SK-N-SH (cell line): Measurements from ENCODE around the gene ARHGDIG. TPM values are rescaled to one million over a fixed set of nuclear protein-coding genes. Genes with fewer than 3 reads are reported as not detected.

Experiments
- CTCF ChIA-PET: fragments of 300-600, 350-600 bp; formaldehyde crosslinking; extraction: SDS; loops from one replicate; lab custom pipeline; 2021; lab: Yijun Ruan, JAX
- POLR2A ChIA-PET: fragments of 350-600 bp; sonication (Branson Sonifier 250); formaldehyde crosslinking; extraction: SDS; loops from one replicate; lab custom pipeline; 2020; ENCODE audit warnings: antibody characterized with exemption, inconsistent platforms; lab: Yijun Ruan, JAX
- DNase-seq: peaks from one replicate; pipeline ENCODE4 v3.0.0; 2012
- H2AFZ ChIP-seq: fragments of 200-600 bp; sonication (generic); 2 replicates; pipeline ENCODE4 v1.8.1; 2016; ENCODE audit warnings: antibody characterized with exemption, mild to moderate bottlenecking, low read depth
- H3F3A ChIP-seq: fragments of 200-600 bp; sonication (generic); replicated peaks from 2 replicates; pipeline ENCODE3; 2016; ENCODE audit warnings: antibody characterized with exemption, mild to moderate bottlenecking; ENCODE audit not compliant: insufficient read depth
- H3K27ac ChIP-seq, 2 experiments: fragments of 200-500 bp in 1 of 2; fragments of 200-600 bp in 1 of 2; sonication (Bioruptor generic) in 1 of 2; sonication (generic), shearing (Covaris generic) in 1 of 2; 2 replicates each; pipeline versions ENCODE4 v1.5.1 to v1.6.1; 2014 to 2016; ENCODE audit warnings: low read depth in 2 of 2, inconsistent platforms in 1 of 2, low read length in 1 of 2, mild to moderate bottlenecking in 1 of 2, mixed read lengths in 1 of 2
- H3K27me3 ChIP-seq: fragments of 200-600 bp; sonication (generic), shearing (Covaris generic); 2 replicates; pipeline ENCODE4 v1.6.1; 2016; ENCODE audit warnings: mixed run types; ENCODE audit not compliant: insufficient read depth
- H3K36me3 ChIP-seq, 2 experiments: fragments of 200-500 bp in 1 of 2; fragments of 200-600 bp in 1 of 2; sonication (Bioruptor generic) in 1 of 2; sonication (generic) in 1 of 2; replicated peaks in 1 of 2; 2 replicates each; pipeline versions ENCODE3 to v1.5.1; 2014 to 2016; ENCODE audit warnings: low read length in 1 of 2, mild to moderate bottlenecking in 1 of 2; ENCODE audit not compliant: insufficient read depth in 2 of 2, control insufficient read depth in 1 of 2
- H3K4me1 ChIP-seq, 2 experiments: fragments of 200-500 bp in 1 of 2; fragments of 200-600 bp in 1 of 2; sonication (Bioruptor generic) in 1 of 2; sonication (generic), shearing (Covaris generic) in 1 of 2; 2 replicates each; pipeline versions ENCODE4 v1.5.1 to v1.6.1; 2014 to 2016; ENCODE audit warnings: low read depth in 1 of 2, low read length in 1 of 2, mixed run types in 1 of 2; ENCODE audit not compliant: insufficient read depth in 2 of 2, control insufficient read depth in 1 of 2
- H3K4me2 ChIP-seq: fragments of 200-600 bp; sonication (generic), shearing (Covaris generic); 2 replicates; pipeline ENCODE4 v1.6.1; 2017; ENCODE audit warnings: mixed run types
- H3K4me3 ChIP-seq, 2 experiments: fragments of 200-500 bp in 1 of 2; fragments of 200-600 bp in 1 of 2; sonication (Bioruptor generic) in 1 of 2; sonication (generic), shearing (Covaris generic) in 1 of 2; 2 replicates each; pipeline versions ENCODE4 v1.5.1 to v1.8.1; 2014 to 2016; ENCODE audit warnings: low read depth in 2 of 2, inconsistent platforms in 1 of 2, low read length in 1 of 2, mild to moderate bottlenecking in 1 of 2, mixed read lengths in 1 of 2, moderate library complexity in 1 of 2
- H3K79me2 ChIP-seq: fragments of 200-600 bp; sonication (generic); 2 replicates; pipeline ENCODE4 v1.8.1; 2017; ENCODE audit warnings: mild to moderate bottlenecking; ENCODE audit not compliant: insufficient read depth
- H3K9ac ChIP-seq: fragments of 200-600 bp; sonication (generic); 2 replicates; pipeline ENCODE4 v1.6.1; 2017; ENCODE audit warnings: mixed run types
- H3K9me2 ChIP-seq: fragments of 200-600 bp; sonication (generic); 2 replicates; pipeline ENCODE4 v1.6.1; 2017; ENCODE audit warnings: mixed run types
- H3K9me3 ChIP-seq: fragments of 200-600 bp; sonication (generic); 2 replicates; pipeline ENCODE4 v1.6.1; 2017; ENCODE audit warnings: mixed run types, mild to moderate bottlenecking, moderate library complexity
- H4K20me1 ChIP-seq: fragments of 200-600 bp; sonication (generic); 2 replicates; pipeline ENCODE4 v1.6.1; 2017; ENCODE audit warnings: mild to moderate bottlenecking, mixed run types; ENCODE audit not compliant: insufficient read depth
- FOXM1 ChIP-seq: IDR thresholded peaks from 2 replicates; pipeline ENCODE4 v1.4.0; 2012; ENCODE audit warnings: low read depth, mild to moderate bottlenecking
- NRF1 ChIP-seq: IDR thresholded peaks from 2 replicates; pipeline ENCODE4 v1.6.1; 2012; ENCODE audit warnings: low read depth, mild to moderate bottlenecking, low read length
- RAD21 ChIP-seq: IDR thresholded peaks from 2 replicates; pipeline ENCODE4 v1.6.1; 2012; ENCODE audit warnings: mild to moderate bottlenecking, low read length
- RCOR1 ChIP-seq: fragments of 150-350 bp; IDR thresholded peaks from 2 replicates; pipeline ENCODE4 v1.6.1; 2017; ENCODE audit warnings: antibody characterized with exemption, low read length
- RXRA ChIP-seq: IDR thresholded peaks from 2 replicates; pipeline ENCODE4 v1.4.0; 2012; ENCODE audit warnings: low read depth, mild to moderate bottlenecking, borderline replicate concordance
- WGBS: methylation state at CpG from one replicate; pipeline ENCODE4 v1.1.6; 2017; ENCODE audit warnings: low lambda C conversion rate; 5-methylcytosine and 5-hydroxymethylcytosine counted together
- polyA plus RNA-seq, 3 experiments: library from polyadenylated mRNA; depleted of rRNA; stranded (reverse); fragments of >200 nt; gene quantifications; 2 replicates each; pipeline ENCODE4 v1.2.3, GENCODE V29; 2012
- TF ChIP-seq, protein P1 (sequence below): IDR thresholded peaks from 2 replicates; pipeline ENCODE4 v1.6.1; 2012; ENCODE audit warnings: mild to moderate bottlenecking, low read depth, low read length, moderate library complexity
- TF ChIP-seq, protein P2 (sequence below): fragments of 150-350 bp; IDR thresholded peaks from 2 replicates; pipeline ENCODE4 v1.6.1; 2016; ENCODE audit warnings: mild to moderate bottlenecking, low read depth, low read length
- TF ChIP-seq, protein P3 (sequence below): IDR thresholded peaks from 2 replicates; pipeline ENCODE4 v1.4.0; 2012; ENCODE audit warnings: low read depth

ARHGDIG gene
- polyA plus RNA-seq, 1 of the 3 experiments (the other 2 are of a cell fraction): 4.8 TPM

DNA sequence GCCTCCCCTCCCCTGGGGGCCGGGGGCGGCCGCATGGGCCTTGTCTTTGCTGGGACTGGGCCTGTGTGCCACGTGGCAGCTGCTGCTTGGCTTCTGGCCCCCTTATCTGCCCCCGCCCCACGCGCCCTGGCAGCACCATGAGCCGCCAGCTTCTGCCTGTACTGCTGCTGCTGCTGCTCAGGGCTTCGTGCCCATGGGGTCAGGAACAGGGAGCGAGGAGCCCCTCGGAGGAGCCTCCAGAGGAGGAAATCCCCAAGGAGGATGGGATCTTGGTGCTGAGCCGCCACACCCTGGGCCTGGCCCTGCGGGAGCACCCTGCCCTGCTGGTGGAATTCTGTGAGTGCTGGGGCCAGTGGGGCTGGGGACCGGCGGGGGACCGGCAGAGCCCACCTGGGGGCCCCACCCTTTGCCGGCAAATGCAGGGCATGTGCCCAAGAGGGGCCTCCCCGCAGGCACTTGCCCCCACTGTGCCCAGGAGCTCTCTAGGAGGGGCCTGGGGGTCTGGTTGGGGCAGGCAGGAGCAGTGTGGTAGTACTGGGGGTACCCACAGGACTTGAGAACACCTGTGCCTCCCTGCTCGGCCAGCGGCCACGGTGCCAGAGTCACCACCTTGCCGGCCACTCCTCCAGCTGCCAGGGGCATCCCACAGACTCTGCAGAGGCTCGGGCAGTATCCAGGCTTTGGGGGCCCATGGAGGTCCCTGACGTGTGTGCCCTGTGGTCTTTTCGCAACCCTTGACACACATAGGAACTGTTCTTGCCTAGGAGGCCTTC, 2.8 kb downstream of the ARHGDIG start, which contains the start of gene PDIA2:
Gene PDIA2 (plus strand): TSS at position 132 of the 773 bp plus-strand sequence. CDS start 6 bp downstream, at position 138.
- 82% methylated on average over 9 of the region's 25 CpGs for WGBS
- Histone ChIP-seq H3K27me3 (no peaks in the 10 kb centered on the region), H3K9ac (no peak within 1 kb of the TSS), H3K4me3 (no peak within 1 kb of the TSS), H3K4me1 (peaks cover 0 to 3% of the 10 kb centered on the region in 2 experiments; a peak in 1 of 4 replicates), H3K9me3 (no peaks in the 10 kb centered on the region), H3K27ac (no peak within 1 kb of the TSS), H3K4me2 (no peak within 1 kb of the TSS), H2AFZ (no peak within 1 kb of the TSS), H3F3A (peaks cover 3% of the 10 kb centered on the region), H3K9me2 (no peaks in the 10 kb centered on the region), H3K79me2 (no peaks in the 10 kb centered on the region), H4K20me1 (no peaks in the 10 kb centered on the region), H3K36me3 (peaks cover 0 to 11% of the 10 kb centered on the region in 2 experiments)
- no peak for DNase-seq
- CTCF ChIA-PET: no interaction called here
- TF ChIP-seq FOXM1: no peak
- TF ChIP-seq, protein P1, sequence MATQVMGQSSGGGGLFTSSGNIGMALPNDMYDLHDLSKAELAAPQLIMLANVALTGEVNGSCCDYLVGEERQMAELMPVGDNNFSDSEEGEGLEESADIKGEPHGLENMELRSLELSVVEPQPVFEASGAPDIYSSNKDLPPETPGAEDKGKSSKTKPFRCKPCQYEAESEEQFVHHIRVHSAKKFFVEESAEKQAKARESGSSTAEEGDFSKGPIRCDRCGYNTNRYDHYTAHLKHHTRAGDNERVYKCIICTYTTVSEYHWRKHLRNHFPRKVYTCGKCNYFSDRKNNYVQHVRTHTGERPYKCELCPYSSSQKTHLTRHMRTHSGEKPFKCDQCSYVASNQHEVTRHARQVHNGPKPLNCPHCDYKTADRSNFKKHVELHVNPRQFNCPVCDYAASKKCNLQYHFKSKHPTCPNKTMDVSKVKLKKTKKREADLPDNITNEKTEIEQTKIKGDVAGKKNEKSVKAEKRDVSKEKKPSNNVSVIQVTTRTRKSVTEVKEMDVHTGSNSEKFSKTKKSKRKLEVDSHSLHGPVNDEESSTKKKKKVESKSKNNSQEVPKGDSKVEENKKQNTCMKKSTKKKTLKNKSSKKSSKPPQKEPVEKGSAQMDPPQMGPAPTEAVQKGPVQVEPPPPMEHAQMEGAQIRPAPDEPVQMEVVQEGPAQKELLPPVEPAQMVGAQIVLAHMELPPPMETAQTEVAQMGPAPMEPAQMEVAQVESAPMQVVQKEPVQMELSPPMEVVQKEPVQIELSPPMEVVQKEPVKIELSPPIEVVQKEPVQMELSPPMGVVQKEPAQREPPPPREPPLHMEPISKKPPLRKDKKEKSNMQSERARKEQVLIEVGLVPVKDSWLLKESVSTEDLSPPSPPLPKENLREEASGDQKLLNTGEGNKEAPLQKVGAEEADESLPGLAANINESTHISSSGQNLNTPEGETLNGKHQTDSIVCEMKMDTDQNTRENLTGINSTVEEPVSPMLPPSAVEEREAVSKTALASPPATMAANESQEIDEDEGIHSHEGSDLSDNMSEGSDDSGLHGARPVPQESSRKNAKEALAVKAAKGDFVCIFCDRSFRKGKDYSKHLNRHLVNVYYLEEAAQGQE: no peak
- TF ChIP-seq, protein P2, sequence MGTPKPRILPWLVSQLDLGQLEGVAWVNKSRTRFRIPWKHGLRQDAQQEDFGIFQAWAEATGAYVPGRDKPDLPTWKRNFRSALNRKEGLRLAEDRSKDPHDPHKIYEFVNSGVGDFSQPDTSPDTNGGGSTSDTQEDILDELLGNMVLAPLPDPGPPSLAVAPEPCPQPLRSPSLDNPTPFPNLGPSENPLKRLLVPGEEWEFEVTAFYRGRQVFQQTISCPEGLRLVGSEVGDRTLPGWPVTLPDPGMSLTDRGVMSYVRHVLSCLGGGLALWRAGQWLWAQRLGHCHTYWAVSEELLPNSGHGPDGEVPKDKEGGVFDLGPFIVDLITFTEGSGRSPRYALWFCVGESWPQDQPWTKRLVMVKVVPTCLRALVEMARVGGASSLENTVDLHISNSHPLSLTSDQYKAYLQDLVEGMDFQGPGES: no peak
- TF ChIP-seq, protein P3, sequence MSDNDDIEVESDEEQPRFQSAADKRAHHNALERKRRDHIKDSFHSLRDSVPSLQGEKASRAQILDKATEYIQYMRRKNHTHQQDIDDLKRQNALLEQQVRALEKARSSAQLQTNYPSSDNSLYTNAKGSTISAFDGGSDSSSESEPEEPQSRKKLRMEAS: no peak
- no peak for TF ChIP-seq NRF1
- no peak for TF ChIP-seq RCOR1
- no peak for TF ChIP-seq RXRA
- TF ChIP-seq RAD21: no peak
- TF ChIP-seq, all 33 proteins: peak for 0
- POLR2A ChIA-PET: interaction anchor here (0.6 kb wide), 1 partner anchor 45 kb away, joined by 3 read pairs; no protein-coding TSS in a partner anchor
